Right renal pelvis (tissue), 4 donors: ENCODE results near the gene NOVA1. TPM values are rescaled to one million over a fixed set of nuclear protein-coding genes. Genes with fewer than 3 reads are reported as not detected.

Source experiments
- DNase-seq, 4 donors: peaks; one replicate each; pipeline ENCODE4 v3.0.0-alpha.2; 2013; ENCODE audit warnings: low read depth in 4 of 4, low spot score in 3 of 4, missing footprints in 1 of 4
- polyA plus RNA-seq, 4 donors: library from polyadenylated mRNA; unstranded; fragments of 120-200 nt; gene quantifications; one replicate each; pipeline ENCODE4 v1.2.1, GENCODE V29; 2013; ENCODE audit not compliant: insufficient read length in 4 of 4

Gene NOVA1
- polyA plus RNA-seq, 4 donors = 18.5 to 32.1 (median 26.9) TPM

DNA sequence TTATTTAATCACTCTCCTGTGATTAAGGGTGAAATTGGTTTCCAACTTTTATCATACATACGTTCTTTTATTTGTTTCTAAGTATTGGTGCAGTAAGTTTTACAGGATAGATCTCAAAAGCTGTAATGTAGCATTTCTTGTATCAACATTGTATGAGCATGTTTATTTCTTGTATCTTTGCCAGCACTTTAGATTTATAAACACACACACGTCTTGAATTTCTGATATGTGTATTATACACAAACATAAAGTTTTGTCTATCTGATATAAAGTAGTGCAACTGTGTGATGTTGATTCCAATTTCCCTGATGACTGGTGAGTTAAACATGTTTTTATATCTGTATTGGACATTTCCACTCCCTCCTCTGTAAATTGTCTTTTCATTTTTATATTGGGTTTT is 134.7 kb downstream of the NOVA1 start:
- DNase-seq = no peak

DNA sequence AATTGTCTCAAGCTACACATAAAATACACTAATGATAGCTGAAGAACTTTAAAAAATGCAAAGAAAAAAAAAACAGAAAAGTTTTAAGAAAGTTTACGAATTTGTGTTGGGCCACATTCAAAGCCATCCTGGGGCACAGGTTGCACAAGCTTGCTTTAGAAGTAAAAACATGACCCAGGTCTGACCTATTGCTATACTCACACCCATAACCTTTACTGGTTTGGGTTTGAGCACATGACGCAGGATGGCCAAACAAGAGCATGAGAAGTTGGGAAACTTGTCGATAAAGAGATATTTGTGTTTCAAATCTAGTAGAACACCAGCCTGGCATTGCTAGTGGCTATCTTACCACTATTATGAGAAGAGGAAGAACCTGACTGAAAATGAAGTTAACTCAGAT is 143.7 kb downstream of the NOVA1 start:
- no peak for DNase-seq

DNA sequence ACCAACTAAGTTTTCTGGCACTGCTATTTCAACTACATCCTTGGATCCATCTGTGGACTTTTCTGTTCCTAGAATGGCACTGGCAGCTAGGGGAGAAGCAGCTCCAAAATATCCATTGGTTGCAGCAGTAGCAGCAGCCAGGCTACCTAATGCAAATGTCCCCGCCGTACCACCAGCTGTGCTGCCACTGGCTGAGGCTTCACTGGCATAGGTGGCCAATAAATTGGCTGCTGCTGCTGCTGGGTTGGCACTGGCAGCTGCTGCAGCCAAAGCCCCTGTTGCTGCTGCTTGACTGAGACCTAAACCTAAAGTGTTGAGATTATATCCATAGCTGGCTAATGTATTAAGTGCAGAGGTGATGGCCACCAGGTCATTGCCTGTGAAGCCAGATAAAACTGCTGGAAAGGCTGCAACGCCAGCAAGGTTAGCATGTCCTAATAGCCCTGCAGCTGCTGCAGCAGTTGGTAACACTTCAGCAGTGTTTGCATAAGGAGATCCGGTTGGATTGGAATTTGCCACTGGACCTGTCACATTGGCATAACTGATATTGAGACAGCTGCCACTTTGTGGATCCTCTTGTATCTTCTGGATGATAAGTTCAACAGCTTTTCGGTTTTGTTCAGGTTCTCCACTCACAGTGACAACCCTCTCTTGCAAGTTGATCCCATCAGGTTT is 149.5 kb downstream of the NOVA1 start:
- no peak for DNase-seq

- peak; percentile 18 to 50 (median 38) for DNase-seq
Observed at GRCh38 chr14:26444822-26445221, 153.0 kb downstream of the NOVA1 start.

GRCh38 chr14:26443654-26444053 is 154.2 kb downstream of the NOVA1 start:
- DNase-seq = no peak

DNA sequence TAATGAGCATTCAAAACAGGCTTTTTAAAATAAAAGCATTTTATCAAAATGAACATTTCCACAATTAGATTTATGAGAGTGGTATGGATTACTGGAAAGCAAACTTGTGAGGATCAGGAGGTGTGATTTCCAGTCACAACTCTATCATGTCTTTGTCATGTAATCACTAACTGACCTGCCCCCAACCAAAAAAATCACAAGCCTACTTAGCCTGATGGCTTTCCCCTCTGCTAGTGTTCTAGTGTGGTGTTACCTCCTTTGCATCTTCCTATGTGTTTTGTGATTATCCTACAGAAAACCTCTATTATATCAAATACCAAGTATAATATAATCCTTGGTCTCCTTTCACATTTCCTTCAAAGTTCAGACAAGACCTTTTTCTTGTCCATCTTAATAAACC is 168.6 kb downstream of the NOVA1 start:
- DNase-seq = no peak

DNA sequence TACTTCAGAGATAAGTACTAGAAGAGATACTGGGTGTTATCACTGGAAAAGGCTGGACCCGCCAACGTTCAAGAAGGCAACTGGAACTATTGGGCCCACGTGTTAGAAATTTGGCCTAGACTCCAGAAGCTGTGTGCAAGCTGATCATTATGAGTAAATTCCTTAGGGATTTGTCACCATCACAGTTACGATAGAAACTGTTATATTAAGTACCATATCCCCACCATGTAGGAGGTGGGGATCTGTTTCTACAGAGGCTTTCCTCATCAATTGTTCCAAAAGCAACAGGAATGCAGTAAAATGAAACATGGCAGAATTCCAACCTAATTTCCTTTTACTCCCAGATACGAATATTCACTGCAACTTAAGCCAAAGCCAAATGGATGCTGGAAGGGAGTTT is 170.7 kb downstream of the NOVA1 start:
- peak in 2 of 4 donors; percentile 3 to 5 for DNase-seq

- DNase-seq = no peak
Observed at GRCh38 chr14:26424537-26424936, 173.3 kb downstream of the NOVA1 start.

GRCh38 chr14:26415618-26416123 is 182.2 kb downstream of the NOVA1 start:
- DNase-seq = no peak

DNA sequence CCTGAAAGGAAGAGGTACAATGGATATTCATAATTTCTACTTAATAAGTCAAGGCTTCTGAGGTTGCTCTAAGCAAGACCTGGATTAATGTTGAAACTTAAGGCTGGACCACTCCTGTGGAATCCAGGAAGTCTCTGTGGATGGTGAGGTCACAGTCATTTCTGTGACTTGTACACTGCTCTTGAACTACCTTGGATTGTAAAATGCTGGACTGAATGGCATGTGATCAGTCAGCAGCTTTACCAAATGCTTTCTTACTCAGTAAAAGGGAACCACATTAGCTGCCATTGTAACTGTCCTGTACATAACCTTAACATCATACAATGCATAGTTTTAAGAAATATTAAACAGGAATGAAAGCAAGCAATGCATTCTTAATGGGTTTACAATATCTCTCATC is 182.9 kb downstream of the NOVA1 start:
- no peak for DNase-seq

DNA sequence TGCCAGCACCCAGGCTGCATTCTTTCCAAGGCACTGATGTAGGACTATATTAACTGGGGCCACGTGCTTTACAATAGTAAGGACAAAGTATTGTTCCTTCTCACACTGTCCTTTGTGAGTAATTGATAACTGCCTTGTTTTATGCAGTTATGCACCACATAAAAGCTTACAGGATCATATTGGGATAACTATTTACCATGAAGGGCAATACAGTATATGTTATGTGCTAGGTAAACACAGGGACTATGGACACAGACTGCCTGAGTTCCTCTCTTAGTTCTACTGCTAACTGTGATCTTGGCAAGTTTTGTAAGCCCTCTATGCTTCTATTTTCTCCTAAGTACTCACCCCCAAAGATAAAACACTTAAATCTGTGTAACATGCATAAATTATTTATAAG is 183.7 kb downstream of the NOVA1 start:
- no peak for DNase-seq

- no peak for DNase-seq
Observed at GRCh38 chr14:26412421-26412820, 185.4 kb downstream of the NOVA1 start.

- no peak for DNase-seq
Observed at GRCh38 chr14:26410189-26410685, 187.6 kb downstream of the NOVA1 start.

- no peak for DNase-seq
Observed at GRCh38 chr14:26404927-26405326, 192.9 kb downstream of the NOVA1 start.

DNA sequence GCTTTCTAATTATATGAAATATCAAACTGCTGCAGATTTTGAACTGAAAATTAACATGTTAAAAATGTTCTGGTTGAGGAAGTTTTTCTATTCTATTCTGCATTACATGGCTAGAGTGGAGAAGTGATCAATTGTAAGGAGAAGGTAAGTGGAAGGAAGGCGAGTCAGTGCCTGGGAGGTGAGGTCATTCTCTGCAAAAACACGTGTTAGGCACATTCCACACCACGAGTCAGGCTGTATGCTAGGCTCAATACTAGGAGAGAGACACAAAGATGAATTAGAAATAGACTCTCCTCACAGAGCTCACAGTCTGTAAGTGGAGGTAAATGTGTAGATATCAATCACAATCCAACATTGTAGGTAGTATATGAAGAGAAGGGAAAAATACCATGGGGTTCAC is 194.1 kb downstream of the NOVA1 start:
- DNase-seq = no peak

GRCh38 chr14:26402126-26402525 is 195.7 kb downstream of the NOVA1 start:
- DNase-seq = no peak

- DNase-seq = no peak
Observed at GRCh38 chr14:26401179-26401968, 196.5 kb downstream of the NOVA1 start.

- no peak for DNase-seq
Observed at GRCh38 chr14:26400373-26400772, 197.5 kb downstream of the NOVA1 start.

GRCh38 chr14:26398616-26399015 is 199.2 kb downstream of the NOVA1 start:
- no peak for DNase-seq
